ENCODE results near the gene BTBD10. TPM values are rescaled to one million over a fixed set of nuclear protein-coding genes. Genes with fewer than 3 reads are reported as not detected.
A peak's percentile ranks its signal among the peaks of the same experiment; 100 is the strongest.

Gene BTBD10
- total RNA-seq: 10 to 100 TPM; 33.4 to 59.8 (median 48.7) TPM

- intact Hi-C loops (cut with DNase I): loop anchor here (5.0 kb wide), 1 partner anchor 76 kb away; no protein-coding TSS in a partner anchor
- under 1% methylated on average over 32 of the region's 71 CpGs for WGBS
These were observed at the start of gene BTBD10 for GRCh38 chr11:13462901-13463778. Gene BTBD10 (minus strand): TSS chr11:13463222. CDS start chr11:13445124, 18,098 bp downstream.

GRCh38 chr11:13503393-13503792 lies 40.4 kb upstream of the BTBD10 start:
- H3K27me3 ChIP-seq: no peaks in the 10 kb centered on the region
- intact Hi-C loops (cut with DNase I): no loop called here
- no peak overlapping the region for H3K4me3 ChIP-seq
- WGBS: 82% methylated on average over 1 of the region's 1 CpG
- no peak for TF ChIP-seq EP300 (IDR thresholded peaks at IDR 0.05)
- no peak for TF ChIP-seq POLR2AphosphoS5 (IDR thresholded peaks at IDR 0.05)
- TF ChIP-seq CTCF (IDR thresholded peaks at IDR 0.05): no peak
- TF ChIP-seq POLR2A (IDR thresholded peaks at IDR 0.05; ENCODE audit: low read depth): no peak
- no peaks in the 10 kb centered on the region for H3K36me3 ChIP-seq
- no peak overlapping the region for H3K27ac ChIP-seq (replicated peaks in 1 of 4)
- no peak for DNase-seq (ENCODE audit: extremely low spot score)
- no peaks in the 10 kb centered on the region for H3K9me3 ChIP-seq
- no peaks in the 10 kb centered on the region for H3K4me1 ChIP-seq

More at GRCh38 chr11:13462901-13463778, at the start of gene BTBD10:
- Histone ChIP-seq H3K9me3 (no peaks in the 10 kb centered on the region), H3K27me3 (no peaks in the 10 kb centered on the region), H3K4me3 (peak within 1 kb of the TSS; percentile 76 to 89 (median 80)), H3K27ac (replicated peaks in 1 of 4) (peak within 1 kb of the TSS; percentile 88 to 91 (median 90)), H3K36me3 (no peaks in the 10 kb centered on the region), H3K4me1 (peaks cover 18 to 29% (median 23%) of the 10 kb centered on the region in 4 donors)
- TF ChIP-seq EP300 (IDR thresholded peaks at IDR 0.05): no peak
- peak; percentile 66 for TF ChIP-seq POLR2A (IDR thresholded peaks at IDR 0.05; ENCODE audit: low read depth)
- no peak for TF ChIP-seq CTCF (IDR thresholded peaks at IDR 0.05)
- TF ChIP-seq POLR2AphosphoS5 (IDR thresholded peaks at IDR 0.05): peak; percentile 86 to 93
- DNase-seq (ENCODE audit: extremely low spot score): peak; percentile 96

GRCh38 chr11:13502492-13502891 lies 39.5 kb upstream of the BTBD10 start:
- TF ChIP-seq CTCF (IDR thresholded peaks at IDR 0.05) (no peak), POLR2A (IDR thresholded peaks at IDR 0.05; ENCODE audit: low read depth) (no peak), EP300 (IDR thresholded peaks at IDR 0.05) (no peak), POLR2AphosphoS5 (IDR thresholded peaks at IDR 0.05) (no peak)
- Histone ChIP-seq H3K9me3 (no peaks in the 10 kb centered on the region), H3K4me1 (no peaks in the 10 kb centered on the region), H3K36me3 (no peaks in the 10 kb centered on the region), H3K27me3 (peaks cover 0 to 4% (median 0%) of the 10 kb centered on the region in 4 donors), H3K27ac (replicated peaks in 1 of 4) (no peak overlapping the region), H3K4me3 (no peak overlapping the region)
- WGBS: 70% methylated on average over 1 of the region's 1 CpG
- intact Hi-C loops (cut with DNase I): no loop called here
- no peak for DNase-seq (ENCODE audit: extremely low spot score)

- DNase-seq (ENCODE audit: extremely low spot score): no peak
- H3K27me3 ChIP-seq: peaks cover 0 to 4% (median 0%) of the 10 kb centered on the region in 4 donors
- no peaks in the 10 kb centered on the region for H3K36me3 ChIP-seq
- no peaks in the 10 kb centered on the region for H3K4me1 ChIP-seq
- no peak for TF ChIP-seq POLR2A (IDR thresholded peaks at IDR 0.05; ENCODE audit: low read depth)
- 87% methylated on average over 3 of the region's 3 CpGs for WGBS
- H3K4me3 ChIP-seq: no peak within 1 kb of the TSS
- no peaks in the 10 kb centered on the region for H3K9me3 ChIP-seq
- H3K27ac ChIP-seq (replicated peaks in 1 of 4): no peak within 1 kb of the TSS
- intact Hi-C loops (cut with DNase I): no loop called here
These were observed 32.9 kb upstream of the BTBD10 start, which contains the start of gene PTH for GRCh38 chr11:13495929-13496328. Gene PTH (minus strand): TSS chr11:13495997. CDS start chr11:13492855, 3,142 bp downstream.

GRCh38 chr11:13494051-13494450 lies 31.0 kb upstream of the BTBD10 start:
- Histone ChIP-seq H3K4me3 (no peak overlapping the region), H3K4me1 (no peaks in the 10 kb centered on the region), H3K27me3 (peaks cover 0 to 4% (median 0%) of the 10 kb centered on the region in 4 donors), H3K36me3 (no peaks in the 10 kb centered on the region), H3K9me3 (no peaks in the 10 kb centered on the region), H3K27ac (replicated peaks in 1 of 4) (no peak overlapping the region)
- TF ChIP-seq CTCF (IDR thresholded peaks at IDR 0.05): no peak
- no peak for TF ChIP-seq POLR2AphosphoS5 (IDR thresholded peaks at IDR 0.05)
- TF ChIP-seq EP300 (IDR thresholded peaks at IDR 0.05): no peak
- no peak for TF ChIP-seq POLR2A (IDR thresholded peaks at IDR 0.05; ENCODE audit: low read depth)
- no peak for DNase-seq (ENCODE audit: extremely low spot score)
- intact Hi-C loops (cut with DNase I): no loop called here
- WGBS: 62% methylated on average over 3 of the region's 3 CpGs

Data from esophagus muscularis mucosa (tissue), 4 donors.